Activated B cell treated with CpG ODN at 0.5 μM for 24 hours (primary cell): ENCODE measurements around the gene DMRT3. TPM values are rescaled to one million over a fixed set of nuclear protein-coding genes. Genes with fewer than 3 reads are reported as not detected.

ENCODE experiments used
- ATAC-seq: fragments of 200-7000 bp; cut with Tn5 transposase; one replicate; pipeline ENCODE4 v1.10.0; 2021; ENCODE audit warnings: low read depth, mild to moderate bottlenecking, moderate library complexity
- CTCF ChIA-PET: fragments of 350-600 bp; sonication (Branson Sonifier 250); formaldehyde crosslinking; loops from one replicate; lab custom pipeline; 2021; ENCODE audit warnings: antibody characterized with exemption; lab: Charles Lee
- POLR2A ChIA-PET: fragments of 350-600 bp; sonication (Branson Sonifier 250); formaldehyde crosslinking; loops from one replicate; lab custom pipeline; 2021; ENCODE audit warnings: antibody characterized with exemption; lab: Charles Lee
- DNase-seq: peaks from one replicate; pipeline ENCODE4 v3.0.0; 2022
- H3K27ac Mint-ChIP-seq: one replicate; pipeline ENCODE4 v1.8.0; 2020; ENCODE audit warnings: mixed read lengths
- H3K27me3 Mint-ChIP-seq: one replicate; pipeline ENCODE4 v1.8.0; 2021; ENCODE audit warnings: mixed read lengths
- H3K36me3 Mint-ChIP-seq: one replicate; pipeline ENCODE4 v1.8.0; 2021; ENCODE audit warnings: low read depth, mixed read lengths
- H3K4me1 Mint-ChIP-seq: one replicate; pipeline ENCODE4 v1.8.0; 2021; ENCODE audit warnings: mixed read lengths
- H3K4me3 Mint-ChIP-seq: one replicate; pipeline ENCODE4 v1.8.0; 2020; ENCODE audit warnings: mild to moderate bottlenecking, mixed read lengths
- H3K9me3 Mint-ChIP-seq: one replicate; pipeline ENCODE4 v1.8.0; 2020; ENCODE audit warnings: mixed read lengths
- intact Hi-C: fragments of 100-400 bp; cut with micrococcal nuclease; formaldehyde crosslinking; loops from one replicate; pipeline ENCODE4 v1.15.1; 2024
- total RNA-seq: library from RNA; stranded (reverse); gene quantifications from 2 replicates; pipeline ENCODE4 v1.2.3, GENCODE V29; 2022
- TF ChIP-seq, protein P1 (sequence below): fragments of 200-600 bp; IDR thresholded peaks from one replicate; pipeline ENCODE4 v1.8.0; 2022; ENCODE audit warnings: antibody characterized with exemption, mild to moderate bottlenecking

The DMRT3 gene
- total RNA-seq, 1 donor from 2014 or later = not detected

- ATAC-seq = peak; percentile 95
- H3K27ac Mint-ChIP-seq = no peak overlapping the region
- TF ChIP-seq, protein P1, sequence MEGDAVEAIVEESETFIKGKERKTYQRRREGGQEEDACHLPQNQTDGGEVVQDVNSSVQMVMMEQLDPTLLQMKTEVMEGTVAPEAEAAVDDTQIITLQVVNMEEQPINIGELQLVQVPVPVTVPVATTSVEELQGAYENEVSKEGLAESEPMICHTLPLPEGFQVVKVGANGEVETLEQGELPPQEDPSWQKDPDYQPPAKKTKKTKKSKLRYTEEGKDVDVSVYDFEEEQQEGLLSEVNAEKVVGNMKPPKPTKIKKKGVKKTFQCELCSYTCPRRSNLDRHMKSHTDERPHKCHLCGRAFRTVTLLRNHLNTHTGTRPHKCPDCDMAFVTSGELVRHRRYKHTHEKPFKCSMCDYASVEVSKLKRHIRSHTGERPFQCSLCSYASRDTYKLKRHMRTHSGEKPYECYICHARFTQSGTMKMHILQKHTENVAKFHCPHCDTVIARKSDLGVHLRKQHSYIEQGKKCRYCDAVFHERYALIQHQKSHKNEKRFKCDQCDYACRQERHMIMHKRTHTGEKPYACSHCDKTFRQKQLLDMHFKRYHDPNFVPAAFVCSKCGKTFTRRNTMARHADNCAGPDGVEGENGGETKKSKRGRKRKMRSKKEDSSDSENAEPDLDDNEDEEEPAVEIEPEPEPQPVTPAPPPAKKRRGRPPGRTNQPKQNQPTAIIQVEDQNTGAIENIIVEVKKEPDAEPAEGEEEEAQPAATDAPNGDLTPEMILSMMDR = peak; percentile 64
- ChIA-PET POLR2A (no interaction called here), CTCF (interaction anchor here (0.7 to 3.7 kb wide), 7 partner anchors 10 to 396 kb away, joined by 3 to 22 read pairs (median 3); no protein-coding TSS in a partner anchor)
- H3K27me3 Mint-ChIP-seq = peaks cover 29% of the 10 kb centered on the region
- peak; percentile 52 for DNase-seq
- no peaks in the 10 kb centered on the region for H3K4me1 Mint-ChIP-seq
- no peak overlapping the region for H3K4me3 Mint-ChIP-seq
- no peaks in the 10 kb centered on the region for H3K36me3 Mint-ChIP-seq
- no peaks in the 10 kb centered on the region for H3K9me3 Mint-ChIP-seq
- intact Hi-C loops = loop anchor here (1.0 to 10.0 kb wide), 3 partner anchors 115 to 624 kb away; no protein-coding TSS in a partner anchor
These were observed 32.7 kb downstream of the DMRT3 start for GRCh38 chr9:1009101-1009707.

DNA sequence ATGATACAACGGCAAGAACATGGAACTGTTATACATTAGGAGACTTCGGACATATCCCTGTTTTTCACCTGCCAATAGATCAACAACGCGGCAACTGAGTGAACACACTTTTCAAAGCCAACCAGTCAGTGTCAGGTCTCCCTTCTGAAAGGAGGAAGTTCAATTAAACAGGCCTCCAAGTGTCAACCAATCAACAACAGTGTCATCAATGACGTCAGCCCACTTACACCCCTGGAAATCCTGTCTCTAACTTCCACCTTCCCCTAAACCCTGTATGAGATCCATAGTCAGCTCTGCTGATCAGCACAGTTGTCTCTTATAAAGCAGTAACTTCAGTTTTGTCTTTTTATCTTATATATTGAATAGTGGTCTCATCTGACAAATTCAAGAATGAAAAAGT is 36.6 kb downstream of the DMRT3 start:
- ChIA-PET POLR2A (no interaction called here), CTCF (no interaction called here)
- ATAC-seq (no peak), DNase-seq (no peak)
- Mint-ChIP-seq H3K4me1 (peaks cover under 1% of the 10 kb centered on the region), H3K27ac (no peak overlapping the region), H3K4me3 (no peak overlapping the region), H3K27me3 (peaks cover 23% of the 10 kb centered on the region), H3K9me3 (no peaks in the 10 kb centered on the region), H3K36me3 (no peaks in the 10 kb centered on the region)
- TF ChIP-seq, protein P1 = no peak
- intact Hi-C loops = no loop called here

GRCh38 chr9:1014225-1014624 is 37.8 kb downstream of the DMRT3 start:
- Mint-ChIP-seq H3K9me3 (no peaks in the 10 kb centered on the region), H3K27ac (no peak overlapping the region), H3K4me1 (peaks cover 3% of the 10 kb centered on the region), H3K27me3 (peaks cover 23% of the 10 kb centered on the region), H3K36me3 (no peaks in the 10 kb centered on the region), H3K4me3 (no peak overlapping the region)
- CTCF ChIA-PET = no interaction called here
- intact Hi-C loops = no loop called here
- DNase-seq (no peak), ATAC-seq (no peak)
- POLR2A ChIA-PET = no interaction called here
- TF ChIP-seq, protein P1 = no peak

DNA sequence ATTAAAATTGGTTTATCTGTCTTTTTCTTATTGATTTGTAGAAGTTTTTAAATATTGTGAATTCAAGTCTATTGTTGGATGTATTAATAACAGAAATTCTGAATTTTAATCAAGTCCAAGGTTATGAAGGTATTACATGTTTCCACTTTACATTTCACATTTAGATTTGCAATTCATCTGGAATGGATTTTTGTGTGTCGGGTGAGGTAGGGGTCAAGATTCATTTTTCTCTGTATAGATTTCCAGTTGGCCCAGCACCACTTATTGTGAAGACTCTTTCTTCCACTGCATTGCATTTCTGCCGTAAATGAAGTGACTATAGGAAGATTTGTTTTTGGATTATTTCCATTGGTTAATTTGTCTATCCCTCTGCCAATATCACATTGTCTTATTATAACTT is 38.2 kb downstream of the DMRT3 start:
- CTCF ChIA-PET = no interaction called here
- DNase-seq (no peak), ATAC-seq (no peak)
- no peaks in the 10 kb centered on the region for H3K9me3 Mint-ChIP-seq
- H3K27ac Mint-ChIP-seq = no peak overlapping the region
- H3K4me3 Mint-ChIP-seq = no peak overlapping the region
- POLR2A ChIA-PET = no interaction called here
- H3K4me1 Mint-ChIP-seq = peaks cover 3% of the 10 kb centered on the region
- TF ChIP-seq, protein P1 = no peak
- intact Hi-C loops = no loop called here
- peaks cover 21% of the 10 kb centered on the region for H3K27me3 Mint-ChIP-seq
- H3K36me3 Mint-ChIP-seq = no peaks in the 10 kb centered on the region

- TF ChIP-seq, protein P1 = no peak
- no peaks in the 10 kb centered on the region for H3K36me3 Mint-ChIP-seq
- H3K4me3 Mint-ChIP-seq = no peak overlapping the region
- ChIA-PET POLR2A (no interaction called here), CTCF (interaction anchor here (0.6 to 2.5 kb wide), 2 partner anchors 9 to 122 kb away, joined by 3 to 7 read pairs; no protein-coding TSS in a partner anchor)
- intact Hi-C loops = no loop called here
- H3K4me1 Mint-ChIP-seq = peaks cover 3% of the 10 kb centered on the region
- DNase-seq (no peak), ATAC-seq (no peak)
- no peak overlapping the region for H3K27ac Mint-ChIP-seq
- peaks cover 2% of the 10 kb centered on the region for H3K9me3 Mint-ChIP-seq
- H3K27me3 Mint-ChIP-seq = peaks cover 27% of the 10 kb centered on the region
These were observed 41.7 kb downstream of the DMRT3 start for GRCh38 chr9:1018121-1018520.
